ENCODE results near the gene SLC6A17. TPM values are rescaled to one million over a fixed set of nuclear protein-coding genes. Genes with fewer than 3 reads are reported as not detected.
A peak's percentile ranks its signal among the peaks of the same experiment; 100 is the strongest.

The SLC6A17 gene
- total and polyA plus RNA-seq, 10 donors: under 0.01 to 0.02 TPM; not detected in 8

- peaks cover 0 to 15% (median 0%) of the 10 kb centered on the region in 7 donors for H3K27me3 ChIP-seq (replicated peaks in 1 of 7)
- TF ChIP-seq POLR2AphosphoS5 (IDR thresholded peaks at IDR 0.05): no peak
- no peak for TF ChIP-seq POLR2A (IDR thresholded peaks at IDR 0.05)
- TF ChIP-seq CTCF (IDR thresholded peaks at IDR 0.05 in 8 of 11, conservative IDR thresholded peaks at IDR 0.05 in 3 of 11): no peak
- H3K9me3 ChIP-seq: peaks cover 0 to 7% (median 0%) of the 10 kb centered on the region in 8 donors
- H3K27ac ChIP-seq: no peak overlapping the region
- intact Hi-C loops (cut with DNase I; ENCODE audit: low total_unique reads): no loop called here
- DNase-seq: no peak
- H3K4me1 ChIP-seq: no peaks in the 10 kb centered on the region
- WGBS, 5 donors: 61 to 88% (median 72%) methylated on average over 2 of the region's 2 CpGs
- H3K36me3 ChIP-seq: no peaks in the 10 kb centered on the region
- no peak overlapping the region for H3K4me3 ChIP-seq
Observed at GRCh38 chr1:110174961-110175360, 24.7 kb downstream of the SLC6A17 start.

GRCh38 chr1:110176299-110176956 is 26.1 kb downstream of the SLC6A17 start:
- WGBS, 5 donors: 39 to 51% (median 45%) methylated on average over 8 to 9 of the region's 9 CpGs
- no peaks in the 10 kb centered on the region for H3K4me1 ChIP-seq

GRCh38 chr1:110177775-110178174 is 27.5 kb downstream of the SLC6A17 start:
- peaks cover 0 to 19% (median 0%) of the 10 kb centered on the region in 7 donors for H3K27me3 ChIP-seq (replicated peaks in 1 of 7)
- TF ChIP-seq CTCF (IDR thresholded peaks at IDR 0.05 in 8 of 11, conservative IDR thresholded peaks at IDR 0.05 in 3 of 11): no peak
- TF ChIP-seq POLR2AphosphoS5 (IDR thresholded peaks at IDR 0.05): no peak
- TF ChIP-seq POLR2A (IDR thresholded peaks at IDR 0.05): no peak
- H3K36me3 ChIP-seq: no peaks in the 10 kb centered on the region
- intact Hi-C loops (cut with DNase I; ENCODE audit: low total_unique reads): no loop called here
- WGBS, 5 donors: 65 to 76% (median 71%) methylated on average over 4 of the region's 4 CpGs
- H3K9me3 ChIP-seq: peaks cover 0 to 7% (median 0%) of the 10 kb centered on the region in 8 donors
- H3K27ac ChIP-seq: no peak overlapping the region
- DNase-seq: no peak
- H3K4me3 ChIP-seq: no peak overlapping the region
- no peaks in the 10 kb centered on the region for H3K4me1 ChIP-seq

More at GRCh38 chr1:110176299-110176956, 26.1 kb downstream of the SLC6A17 start:
- Histone ChIP-seq H3K4me3 (no peak overlapping the region), H3K27me3 (replicated peaks in 1 of 7) (peaks cover 0 to 15% (median 0%) of the 10 kb centered on the region in 7 donors), H3K27ac (no peak overlapping the region), H3K36me3 (no peaks in the 10 kb centered on the region), H3K9me3 (peaks cover 0 to 7% (median 0%) of the 10 kb centered on the region in 8 donors)
- intact Hi-C loops (cut with DNase I; ENCODE audit: low total_unique reads): no loop called here
- no peak for DNase-seq
- TF ChIP-seq POLR2A (IDR thresholded peaks at IDR 0.05) (no peak), CTCF (IDR thresholded peaks at IDR 0.05 in 8 of 11, conservative IDR thresholded peaks at IDR 0.05 in 3 of 11) (no peak), POLR2AphosphoS5 (IDR thresholded peaks at IDR 0.05) (no peak)

GRCh38 chr1:110183642-110184167 is 33.4 kb downstream of the SLC6A17 start:
- no peak for TF ChIP-seq POLR2AphosphoS5 (IDR thresholded peaks at IDR 0.05)
- no peak for TF ChIP-seq POLR2A (IDR thresholded peaks at IDR 0.05)
- no peak for TF ChIP-seq CTCF (IDR thresholded peaks at IDR 0.05 in 8 of 11, conservative IDR thresholded peaks at IDR 0.05 in 3 of 11)
- WGBS, 5 donors: 82 to 86% (median 86%) methylated on average over 12 of the region's 12 CpGs

More at GRCh38 chr1:110183642-110184167, 33.4 kb downstream of the SLC6A17 start:
- Histone ChIP-seq H3K9me3 (peaks cover 0 to 4% (median 0%) of the 10 kb centered on the region in 8 donors), H3K36me3 (no peaks in the 10 kb centered on the region), H3K27me3 (replicated peaks in 1 of 7) (peaks cover 0 to 17% (median 0%) of the 10 kb centered on the region in 7 donors), H3K4me1 (peaks cover 0 to 10% (median 4%) of the 10 kb centered on the region in 6 donors), H3K4me3 (no peak overlapping the region), H3K27ac (no peak overlapping the region)
- peak; percentile 29 for DNase-seq
- intact Hi-C loops (cut with DNase I; ENCODE audit: low total_unique reads): no loop called here
